ENCODE measurements around the gene RNASET2. TPM values are rescaled to one million over a fixed set of nuclear protein-coding genes. Genes with fewer than 3 reads are reported as not detected.
A peak's percentile ranks its signal among the peaks of the same experiment; 100 is the strongest.
"Not testable (repeated sequence)": the region's sequence is repeated elsewhere in the genome, so short reads cannot be mapped to it uniquely, and the experiment has no call there.

RNASET2 gene
- total RNA-seq, 1 donor from 2014 or later = 16.7 TPM

DNA sequence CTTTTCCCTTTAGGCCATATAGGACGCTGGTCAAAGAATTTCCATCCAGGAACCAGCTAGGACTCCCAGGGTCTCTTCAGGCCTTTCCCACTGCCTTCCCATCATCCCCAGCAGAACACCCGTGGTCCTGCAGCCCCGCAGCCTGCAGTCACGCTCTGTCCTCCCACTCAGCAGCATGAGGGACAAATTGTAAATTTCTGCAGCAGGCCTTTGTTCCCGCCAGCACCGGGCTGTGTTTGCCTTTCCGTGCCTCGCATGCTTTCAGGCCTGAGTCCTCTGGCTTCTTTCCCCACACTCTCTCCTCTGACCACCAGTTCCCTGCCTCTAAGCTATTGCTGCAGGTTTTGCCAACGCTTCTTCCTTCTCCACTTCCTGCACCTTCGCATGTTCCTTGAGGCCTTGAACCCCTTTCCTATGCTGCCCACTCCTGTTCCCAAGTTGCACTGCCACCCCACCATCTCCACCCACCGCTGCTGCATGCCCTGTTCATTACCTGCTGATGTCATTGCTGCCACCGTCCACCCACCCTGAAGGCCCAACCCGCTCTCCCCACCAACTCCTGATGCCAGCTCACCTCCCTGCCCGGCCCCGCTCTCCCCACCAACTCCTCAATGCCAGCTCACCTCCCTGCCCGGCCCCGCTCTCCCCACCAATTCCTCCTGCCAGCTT lies 49.8 kb downstream of the RNASET2 start:
- DNase-seq (ENCODE audit: low spot score in 2 of 2) (peak in 1 of 2 donors; percentile 7), FAIRE-seq (no peak)

DNA sequence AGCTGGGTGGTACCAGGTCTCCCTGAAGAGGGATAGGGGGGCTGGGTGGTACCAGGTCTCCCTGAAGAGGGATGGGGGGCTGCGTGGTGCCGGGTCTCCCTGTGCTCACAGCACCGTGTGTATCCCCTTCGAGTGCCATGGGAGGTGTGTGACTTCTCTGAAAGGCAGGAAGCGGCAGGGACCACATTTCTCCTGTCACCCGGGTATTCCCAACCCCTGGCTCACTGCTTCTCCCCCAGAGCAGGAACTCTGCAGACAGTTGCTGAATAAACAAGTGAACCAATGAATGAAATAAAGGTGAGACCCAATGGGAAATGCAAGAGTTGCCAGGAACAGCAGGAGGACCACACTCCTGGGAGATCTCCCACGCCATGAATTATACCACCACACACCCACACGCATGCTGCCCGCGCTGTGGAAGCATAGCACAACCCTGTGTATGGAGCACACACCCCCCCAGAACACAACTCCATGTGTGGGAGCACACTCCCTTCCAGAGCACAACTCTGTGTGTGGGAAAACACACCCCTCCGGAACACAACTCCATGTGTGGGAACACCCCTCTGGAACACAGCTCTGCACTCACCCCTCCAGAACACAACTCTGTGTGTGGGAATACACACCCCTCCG lies 50.7 kb downstream of the RNASET2 start:
- FAIRE-seq (no peak), DNase-seq (ENCODE audit: low spot score in 2 of 2) (peak in 1 of 2 donors; percentile 10)

DNA sequence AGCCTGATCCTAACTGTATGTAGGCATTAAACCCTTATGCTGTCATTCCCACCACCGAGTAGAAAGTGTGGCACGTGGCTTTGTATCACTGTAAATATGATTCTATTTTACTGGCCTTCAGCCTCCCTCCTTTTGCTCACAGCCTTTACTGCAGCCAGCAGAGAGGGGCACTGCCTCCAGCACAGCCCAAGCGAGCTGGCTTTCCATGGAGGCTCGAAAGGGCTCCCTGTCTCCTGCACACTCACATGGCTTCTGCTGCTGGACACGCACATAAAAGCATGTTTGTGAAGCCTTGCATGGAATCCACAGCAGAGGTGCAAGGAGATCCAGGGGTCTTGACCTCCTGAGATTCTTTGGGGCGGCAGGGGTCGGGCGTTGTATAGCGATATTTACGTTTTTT lies 51.3 kb downstream of the RNASET2 start:
- FAIRE-seq (no peak), DNase-seq (ENCODE audit: low spot score in 2 of 2) (no peak)

DNA sequence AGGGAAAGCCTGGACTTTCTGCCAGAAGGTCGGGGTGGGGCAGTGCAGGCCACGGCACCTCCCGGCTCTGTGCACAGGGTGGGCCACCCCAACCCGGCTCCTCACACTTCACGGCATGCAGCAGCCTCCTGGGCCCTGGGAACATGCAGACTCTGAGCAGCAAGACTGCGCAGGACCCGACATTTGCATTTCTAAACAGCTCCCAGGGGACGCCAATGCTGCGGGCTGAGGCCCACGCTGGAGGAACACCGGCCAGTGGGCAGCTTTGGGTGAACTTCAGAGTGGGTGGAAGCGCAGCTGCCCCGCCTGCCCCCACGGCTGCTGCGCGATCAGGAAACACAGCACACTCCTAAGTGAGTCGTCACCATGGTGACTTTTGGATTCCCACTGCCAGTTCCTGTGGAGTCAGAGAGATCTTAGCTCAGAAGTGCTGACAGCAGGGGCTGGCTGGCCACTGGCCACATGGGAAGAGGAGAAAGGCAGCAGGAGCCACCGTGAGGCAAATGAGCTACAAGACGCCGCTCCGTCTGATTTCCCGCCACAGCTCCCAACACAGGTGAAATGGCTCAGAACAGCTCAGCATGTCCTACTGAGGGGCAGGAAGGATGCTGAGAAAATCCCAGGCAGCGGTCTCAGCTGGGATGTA lies 52.1 kb downstream of the RNASET2 start:
- FAIRE-seq (no peak), DNase-seq (ENCODE audit: low spot score in 2 of 2) (peak; percentile 20 to 49)

DNA sequence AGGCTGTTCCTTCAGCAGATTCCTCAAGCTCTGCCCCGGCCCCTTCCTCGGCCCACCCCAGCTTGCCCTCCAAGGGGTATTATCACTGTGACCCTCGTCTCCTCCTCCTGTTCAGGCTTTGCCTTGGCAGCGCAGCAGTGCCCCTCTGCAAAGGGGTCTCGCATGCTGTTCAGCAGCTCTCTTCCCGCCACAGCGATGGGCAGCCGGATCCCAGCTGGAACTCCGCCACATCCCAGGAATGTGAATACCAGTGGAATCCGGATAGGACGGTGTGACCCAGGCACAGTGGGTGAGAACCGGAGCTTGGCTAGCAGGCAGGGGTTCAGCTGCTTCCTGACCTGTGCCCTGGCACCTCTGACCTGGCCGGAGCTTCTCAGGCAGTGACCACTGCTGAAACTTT lies 52.9 kb downstream of the RNASET2 start:
- FAIRE-seq (no peak), DNase-seq (ENCODE audit: low spot score in 2 of 2) (no peak)

DNA sequence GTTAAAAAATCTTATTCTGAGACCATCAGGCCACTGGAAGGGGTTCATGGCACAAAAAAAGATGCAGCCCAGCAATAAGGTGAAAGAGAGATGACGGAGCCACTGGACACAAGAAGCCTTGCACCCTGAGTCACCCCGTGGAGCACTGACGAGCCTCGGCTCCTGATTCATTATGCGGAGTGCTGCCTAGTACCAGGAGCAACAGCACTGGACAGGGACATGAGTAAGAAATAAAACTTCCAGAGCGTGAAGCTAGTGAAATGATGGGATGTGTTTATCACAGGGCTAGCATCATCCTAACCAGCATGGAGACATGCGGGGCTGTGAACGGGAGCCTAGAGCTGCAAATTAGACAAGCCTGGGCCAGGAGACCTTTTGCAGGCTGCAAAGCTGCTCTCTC lies 53.3 kb downstream of the RNASET2 start:
- DNase-seq (ENCODE audit: low spot score in 2 of 2) = no peak

DNA sequence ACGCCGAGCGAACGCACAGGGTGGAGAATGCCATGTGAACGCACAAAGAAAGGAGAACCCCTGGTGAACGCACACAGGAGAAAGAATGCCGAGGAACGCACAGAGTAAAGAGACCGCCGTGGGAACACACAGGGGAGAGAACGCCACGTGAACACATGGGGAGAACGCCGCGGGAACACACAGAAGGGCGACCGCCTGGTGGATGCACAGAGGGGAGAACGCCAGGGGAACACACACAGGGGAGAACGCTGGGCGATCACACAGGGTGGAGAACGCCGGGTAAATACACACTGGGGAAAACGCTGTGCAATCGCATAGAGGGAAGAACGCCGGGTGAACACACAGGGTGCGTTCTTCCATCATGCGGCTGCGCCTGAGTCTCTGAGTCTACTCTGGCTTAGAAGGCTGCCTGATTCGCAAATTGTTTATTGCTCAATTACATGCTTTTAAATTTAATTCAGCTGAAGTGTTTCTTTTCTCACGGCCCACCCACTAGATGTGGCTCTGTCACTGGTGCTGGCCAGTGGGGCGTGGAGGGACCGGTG lies 54.1 kb downstream of the RNASET2 start:
- FAIRE-seq (no peak), DNase-seq (ENCODE audit: low spot score in 2 of 2) (no peak)

More for the DNA sequence above, 53.3 kb downstream of the RNASET2 start:
- FAIRE-seq = no peak

DNA sequence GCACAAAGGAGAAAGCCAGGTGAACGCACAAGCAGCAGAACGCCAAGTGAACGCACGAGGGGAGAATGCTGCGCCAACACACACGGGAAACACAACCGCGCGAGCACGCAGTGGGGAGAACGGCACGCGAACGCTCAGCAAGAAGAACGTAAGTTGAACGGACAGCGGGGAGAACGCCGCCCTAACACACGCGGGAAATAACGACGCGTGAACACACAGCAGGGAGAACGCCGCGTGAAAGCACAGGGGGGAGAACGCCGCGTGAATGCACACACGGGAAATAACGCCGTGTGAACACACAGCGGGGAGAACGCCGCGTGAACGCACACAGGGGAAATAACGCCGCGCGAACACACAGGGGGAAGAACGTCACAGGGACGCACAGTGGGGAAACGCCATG lies 54.7 kb downstream of the RNASET2 start:
- FAIRE-seq (no peak), DNase-seq (ENCODE audit: low spot score in 2 of 2) (no peak)

DNA sequence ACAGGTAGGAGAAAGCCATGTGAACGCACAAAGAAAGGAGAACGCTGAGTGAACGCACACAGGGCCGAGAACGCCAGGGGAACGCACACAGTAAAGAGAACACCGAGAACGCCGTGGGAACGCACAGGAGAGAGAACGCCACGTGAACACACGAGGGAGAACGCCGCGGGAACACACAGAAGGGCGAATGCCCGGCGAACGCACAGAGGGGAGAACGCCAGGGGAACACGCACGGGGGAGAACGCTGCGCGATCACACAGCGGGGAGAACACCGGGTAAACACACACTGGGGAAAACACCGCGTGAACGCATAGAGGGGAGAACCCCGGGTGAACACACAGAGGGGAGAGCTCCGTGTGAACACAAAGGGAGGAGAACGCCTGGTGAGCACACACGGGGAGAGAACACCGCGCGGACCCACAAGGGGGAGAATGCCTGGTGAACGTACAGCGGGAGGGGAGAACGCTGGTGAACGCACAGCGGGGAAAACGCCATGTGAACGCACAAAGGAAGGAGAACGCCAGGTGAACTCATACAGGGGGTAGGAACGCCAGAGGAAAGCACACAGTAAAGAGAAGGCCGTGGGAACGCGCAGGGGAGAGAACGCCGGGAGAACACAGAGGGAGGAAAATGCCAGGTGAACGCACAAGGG lies 55.3 kb downstream of the RNASET2 start:
- no peak for DNase-seq (ENCODE audit: low spot score in 2 of 2)
- FAIRE-seq = no peak

DNA sequence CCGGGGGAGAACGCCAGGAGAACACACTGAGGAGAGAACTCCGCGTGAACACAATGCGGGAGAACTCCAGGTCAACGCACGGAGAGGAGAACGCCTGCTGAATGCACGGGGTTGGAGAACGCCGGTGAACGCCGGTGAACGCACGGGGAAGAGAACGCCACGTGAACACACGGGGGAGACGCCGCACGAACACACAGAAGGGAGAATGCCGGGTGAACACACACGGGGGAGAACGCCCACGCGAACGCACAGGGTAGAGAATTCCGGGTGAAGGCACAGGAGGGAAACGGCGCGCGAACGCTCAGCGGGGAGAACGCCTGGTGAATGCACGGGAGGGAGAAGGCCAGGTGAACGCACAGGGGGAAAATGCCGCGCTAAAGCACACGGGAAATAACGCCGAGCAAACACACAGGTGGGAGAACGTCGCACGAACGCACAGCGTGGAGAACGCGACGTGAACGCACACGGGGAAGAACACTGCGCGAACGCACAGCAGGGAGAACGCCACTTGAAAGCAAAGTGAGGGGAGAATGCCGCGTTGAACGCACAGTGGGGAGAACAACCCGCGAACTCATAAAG lies 56.1 kb downstream of the RNASET2 start:
- DNase-seq (ENCODE audit: low spot score in 2 of 2) (no peak), FAIRE-seq (no peak)

DNA sequence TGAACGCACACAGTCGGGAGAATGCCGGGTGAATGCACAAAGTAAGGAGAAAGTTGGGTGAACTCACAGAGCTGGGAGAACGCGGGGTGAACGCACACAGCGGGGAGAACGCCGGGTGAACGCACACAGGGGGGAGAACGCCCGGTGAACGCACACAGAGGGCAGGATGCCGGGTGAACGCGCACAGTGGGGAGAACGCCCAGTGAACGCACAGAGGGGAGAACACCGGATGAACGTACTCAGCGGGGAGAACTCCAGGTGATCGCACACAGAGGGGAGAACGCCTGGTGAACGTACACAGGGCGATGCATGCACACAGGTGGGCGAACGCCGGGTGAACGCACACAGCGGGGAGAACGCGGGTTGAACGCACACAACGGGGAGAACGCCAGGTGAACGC lies 57.4 kb downstream of the RNASET2 start:
- DNase-seq (ENCODE audit: low spot score in 2 of 2) (no peak), FAIRE-seq (no peak)

DNA sequence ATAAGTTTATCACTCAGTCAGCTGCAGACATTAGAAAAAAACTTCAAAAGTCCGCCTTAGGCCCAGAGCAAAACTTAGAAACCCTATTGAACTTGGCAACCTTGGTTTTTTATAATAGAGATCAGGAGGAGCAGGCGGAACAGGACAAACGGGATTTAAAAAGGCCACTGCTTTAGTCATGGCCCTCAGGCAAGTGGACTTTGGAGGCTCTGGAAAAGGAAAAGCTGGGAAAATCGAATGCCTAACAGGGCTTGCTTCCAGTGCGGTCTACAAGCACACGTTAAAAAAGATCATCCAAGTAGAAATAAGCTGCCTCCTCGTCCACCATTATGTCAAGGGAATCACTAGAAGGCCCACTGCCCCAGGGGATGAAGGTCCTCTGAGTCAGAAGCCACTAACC lies 61.7 kb downstream of the RNASET2 start:
- FAIRE-seq; DNase-seq (ENCODE audit: low spot score in 2 of 2): not testable (repeated sequence)

DNA sequence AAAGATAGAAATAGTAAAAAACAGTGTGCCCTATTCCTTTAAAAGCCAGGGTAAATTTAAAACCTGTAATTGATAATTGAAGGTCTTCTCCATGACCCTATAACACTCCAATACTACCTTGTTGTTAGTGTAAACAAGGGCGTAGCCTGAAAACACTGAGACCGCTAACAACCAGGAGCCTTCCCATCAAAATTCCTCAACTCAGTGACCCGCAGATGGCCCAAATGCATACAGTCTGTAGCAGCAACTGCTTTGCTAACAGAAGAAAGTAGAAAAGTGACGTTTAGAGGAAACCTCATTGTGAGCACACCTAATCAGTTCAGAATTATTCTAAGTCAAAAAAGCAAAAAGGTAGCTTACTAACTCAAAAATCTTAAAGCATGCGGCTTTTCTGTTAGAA lies 63.9 kb downstream of the RNASET2 start:
- not testable (repeated sequence) for DNase-seq (ENCODE audit: low spot score in 2 of 2); FAIRE-seq

DNA sequence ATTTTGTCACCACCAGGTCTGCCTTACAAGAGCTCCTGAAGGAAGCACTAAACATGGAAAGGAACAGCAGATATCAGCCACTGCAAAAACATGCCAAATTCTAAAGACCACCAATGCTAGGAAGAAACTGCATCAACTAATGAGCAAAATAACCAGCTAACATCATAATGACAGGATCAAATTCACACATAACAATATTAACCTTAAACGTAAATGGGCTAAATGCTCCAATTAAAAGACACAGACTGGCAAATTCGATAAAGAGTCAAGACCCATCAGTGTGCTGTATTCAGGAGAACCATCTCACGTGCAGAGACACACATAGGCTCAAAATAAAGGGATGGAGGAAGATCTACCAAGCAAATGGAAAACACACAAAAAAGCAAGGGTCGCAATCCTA lies 69.6 kb downstream of the RNASET2 start:
- not testable (repeated sequence) for DNase-seq (ENCODE audit: low spot score in 2 of 2); FAIRE-seq

DNA sequence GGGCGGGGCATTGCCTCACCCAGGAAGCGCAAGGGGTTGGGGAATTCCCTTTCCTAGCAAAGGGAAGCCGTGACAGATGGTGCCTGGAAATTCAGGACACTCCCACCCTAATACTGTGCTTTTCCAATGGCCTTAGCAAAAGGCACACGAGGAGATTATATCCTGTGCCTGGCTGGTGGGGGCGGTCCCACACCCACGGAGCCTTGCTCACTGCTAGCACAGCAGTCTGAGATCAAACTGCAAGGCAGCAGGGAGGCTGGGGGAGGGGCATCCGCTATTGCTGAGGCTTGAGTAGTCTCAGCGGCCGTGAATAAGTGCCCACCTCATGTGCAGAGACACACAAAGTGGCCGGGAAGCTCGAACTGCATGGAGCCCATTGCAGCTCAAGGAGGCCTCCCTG lies 71.4 kb downstream of the RNASET2 start:
- FAIRE-seq; DNase-seq (ENCODE audit: low spot score in 2 of 2): not testable (repeated sequence)

DNA sequence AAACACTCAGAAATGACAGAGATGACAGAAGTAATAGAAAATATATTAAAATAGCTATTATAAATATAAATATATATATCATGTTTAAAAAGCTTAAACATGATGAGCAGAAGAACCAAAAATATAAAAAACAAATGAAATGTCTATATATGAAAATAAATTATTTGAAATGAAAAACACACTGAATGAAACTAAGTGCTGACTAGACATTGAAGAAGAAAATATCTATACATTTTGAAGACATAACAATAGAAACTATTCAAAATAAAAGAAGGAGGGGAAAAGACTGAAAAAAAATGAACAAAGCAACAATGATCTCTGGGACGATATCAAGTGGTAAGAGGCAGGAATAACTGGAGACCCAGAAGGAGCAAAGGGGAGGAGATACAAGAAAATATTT lies 76.8 kb downstream of the RNASET2 start:
- peak; percentile 70 for FAIRE-seq
- DNase-seq (ENCODE audit: low spot score in 2 of 2) = no peak

Measured in frontal cortex (tissue), 4 donors.